GM12892 (cell line): ENCODE data around the gene RRP9.

Source experiments
- POLR2A ChIP-seq: IDR thresholded peaks from 2 replicates; pipeline ENCODE4 v1.6.1; 2011; ENCODE audit warnings: low read depth, low read length, control low read depth
- POLR2AphosphoS5 ChIP-seq: IDR thresholded peaks from 2 replicates; pipeline ENCODE4 v1.6.1; 2011; ENCODE audit warnings: low read depth, low read length, control low read depth
- TAF1 ChIP-seq: IDR thresholded peaks from 2 replicates; pipeline ENCODE4 v1.6.1; 2011; ENCODE audit warnings: low read depth, mild to moderate bottlenecking, control low read depth, low read length, borderline replicate concordance

GRCh38 chr3:51959651-51960050, 17.9 kb upstream of the RRP9 start:
- TF ChIP-seq POLR2AphosphoS5 (no peak), POLR2A (no peak), TAF1 (no peak)
